H9 (cell line): ENCODE data around the gene PCDH18. TPM values are rescaled to one million over a fixed set of nuclear protein-coding genes. Genes with fewer than 3 reads are reported as not detected.

Experiments used
- DNase-seq: peaks from one replicate; pipeline ENCODE4 v3.0.0-alpha.2; 2017
- H2AFZ ChIP-seq: one replicate; pipeline ENCODE4 v1.6.1; 2013; ENCODE audit warnings: mild to moderate bottlenecking, low read length, control low read depth, moderate library complexity
- H2AK5ac ChIP-seq: 2 replicates; pipeline ENCODE4 v1.6.1; 2013; ENCODE audit warnings: low read length, control low read depth, mixed read lengths; ENCODE audit not compliant: insufficient read length
- H2BK120ac ChIP-seq: one replicate; pipeline ENCODE4 v1.6.1; 2013; ENCODE audit warnings: low read depth, mild to moderate bottlenecking, low read length, control low read depth, inconsistent platforms; ENCODE audit not compliant: poor library complexity, severe bottlenecking
- H2BK12ac ChIP-seq: 2 replicates; pipeline ENCODE4 v1.6.1; 2013; ENCODE audit warnings: low read length, control low read depth, mixed read lengths, low read depth; ENCODE audit not compliant: insufficient read length
- H2BK15ac ChIP-seq: 2 replicates; pipeline ENCODE4 v1.6.1; 2013; ENCODE audit warnings: low read depth, low read length, control low read depth
- H2BK20ac ChIP-seq: one replicate; pipeline ENCODE4 v1.6.1; 2013; ENCODE audit warnings: low read depth, mild to moderate bottlenecking, low read length, control low read depth, inconsistent platforms; ENCODE audit not compliant: poor library complexity, severe bottlenecking
- H2BK5ac ChIP-seq: 2 replicates; pipeline ENCODE4 v1.6.1; 2013; ENCODE audit warnings: low read length, control low read depth, mixed read lengths; ENCODE audit not compliant: insufficient read length
- H3K14ac ChIP-seq: 2 replicates; pipeline ENCODE4 v1.6.1; 2013; ENCODE audit warnings: low read length, control low read depth; ENCODE audit not compliant: insufficient read depth
- H3K18ac ChIP-seq: 2 replicates; pipeline ENCODE4 v1.6.1; 2013; ENCODE audit warnings: low read depth, mild to moderate bottlenecking, mixed read lengths, low read length, control low read depth; ENCODE audit not compliant: insufficient read length
- H3K23ac ChIP-seq: 2 replicates; pipeline ENCODE4 v1.6.1; 2013; ENCODE audit warnings: low read length, control low read depth, mixed read lengths, low read depth; ENCODE audit not compliant: insufficient read length
- H3K23me2 ChIP-seq: 2 replicates; pipeline ENCODE4 v1.6.1; 2013; ENCODE audit warnings: low read depth, mild to moderate bottlenecking, mixed read lengths, low read length, control low read depth; ENCODE audit not compliant: insufficient read length, poor library complexity, severe bottlenecking
- H3K27ac ChIP-seq: 2 replicates; pipeline ENCODE4 v1.5.1; 2013; ENCODE audit warnings: low read length, control low read depth, mixed read lengths, low read depth; ENCODE audit not compliant: insufficient read length
- H3K27me3 ChIP-seq: 2 replicates; pipeline ENCODE4 v1.6.1; 2013; ENCODE audit warnings: low read length, control low read depth, inconsistent platforms; ENCODE audit not compliant: insufficient read depth
- H3K4ac ChIP-seq: 2 replicates; pipeline ENCODE4 v1.6.1; 2013; ENCODE audit warnings: low read depth, mild to moderate bottlenecking, control low read depth, inconsistent platforms, low read length, moderate library complexity
- H3K4me1 ChIP-seq: 2 replicates; pipeline ENCODE4 v1.6.1; 2013; ENCODE audit warnings: low read length, control low read depth, inconsistent platforms; ENCODE audit not compliant: insufficient read depth
- H3K4me2 ChIP-seq: 2 replicates; pipeline ENCODE4 v1.6.1; 2013; ENCODE audit warnings: low read length, control low read depth, mixed read lengths; ENCODE audit not compliant: insufficient read length, insufficient read depth
- H3K56ac ChIP-seq: 2 replicates; pipeline ENCODE4 v1.6.1; 2013; ENCODE audit warnings: low read depth, mild to moderate bottlenecking, mixed read lengths, low read length, control low read depth; ENCODE audit not compliant: insufficient read length
- H3K79me1 ChIP-seq: 2 replicates; pipeline ENCODE4 v1.6.1; 2013; ENCODE audit warnings: low read depth, mild to moderate bottlenecking, moderate library complexity, low read length, control low read depth, inconsistent platforms; ENCODE audit not compliant: insufficient read depth, poor library complexity, severe bottlenecking
- H3K79me2 ChIP-seq: 2 replicates; pipeline ENCODE4 v1.6.1; 2013; ENCODE audit warnings: low read length, control low read depth, inconsistent platforms; ENCODE audit not compliant: insufficient read depth
- H3K9ac ChIP-seq: 2 replicates; pipeline ENCODE4 v1.6.1; 2013; ENCODE audit warnings: low read length, control low read depth, mixed read lengths; ENCODE audit not compliant: insufficient read length; ENCODE audit errors: extremely low read depth
- H3K9me3 ChIP-seq: one replicate; pipeline ENCODE4 v1.6.1; 2013; ENCODE audit warnings: low read depth, low read length, inconsistent platforms; ENCODE audit not compliant: control insufficient read depth
- H3T11ph ChIP-seq: one replicate; pipeline ENCODE4 v1.6.1; 2013; ENCODE audit warnings: mild to moderate bottlenecking, low read length, control low read depth, inconsistent platforms
- H4K20me1 ChIP-seq: one replicate; pipeline ENCODE4 v1.6.1; 2013; ENCODE audit not compliant: control insufficient read depth, insufficient read length, insufficient read depth
- H4K5ac ChIP-seq: 2 replicates; pipeline ENCODE4 v1.6.1; 2013; ENCODE audit warnings: low read depth, mild to moderate bottlenecking, mixed read lengths, low read length, control low read depth; ENCODE audit not compliant: insufficient read length
- H4K8ac ChIP-seq: replicated peaks from 2 replicates; pipeline ENCODE4 v1.6.1; 2013; ENCODE audit warnings: low read length, control low read depth, mixed read lengths, low read depth; ENCODE audit not compliant: insufficient read length
- H4K91ac ChIP-seq: 2 replicates; pipeline ENCODE4 v1.6.1; 2013; ENCODE audit warnings: low read depth, mild to moderate bottlenecking, moderate library complexity, mixed read lengths, low read length, control low read depth; ENCODE audit not compliant: insufficient read length
- H3K27ac Mint-ChIP-seq, 3 experiments: 2 replicates in 2 of 3; 3 replicates in 1 of 3; pipeline ENCODE4 v1.8.0; 2020 to 2021; ENCODE audit warnings: mixed read lengths in 3 of 3, mild to moderate bottlenecking in 1 of 3, moderate library complexity in 1 of 3
- H3K27me3 Mint-ChIP-seq: 2 replicates; pipeline ENCODE4 v1.8.0; 2021; ENCODE audit warnings: low read depth, mild to moderate bottlenecking, moderate library complexity, mixed read lengths
- H3K36me3 Mint-ChIP-seq, 3 experiments: 2 replicates in 2 of 3; 3 replicates in 1 of 3; pipeline ENCODE4 v1.8.0; 2020 to 2021; ENCODE audit warnings: low read depth in 3 of 3, mixed read lengths in 3 of 3; ENCODE audit not compliant: insufficient read depth in 1 of 3
- H3K4me1 Mint-ChIP-seq, 2 experiments: 2 replicates each; pipeline ENCODE4 v1.8.0; 2020; ENCODE audit warnings: mixed read lengths in 2 of 2
- H3K4me3 Mint-ChIP-seq, 2 experiments: 2 replicates in 1 of 2; 3 replicates in 1 of 2; pipeline ENCODE4 v1.8.0; 2020 to 2021; ENCODE audit warnings: mild to moderate bottlenecking in 2 of 2, mixed read lengths in 2 of 2, moderate library complexity in 1 of 2
- H3K9me3 Mint-ChIP-seq, 2 experiments: 2 replicates in 1 of 2; 3 replicates in 1 of 2; pipeline ENCODE4 v1.8.0; 2020; ENCODE audit warnings: mild to moderate bottlenecking in 2 of 2, mixed read lengths in 2 of 2, moderate library complexity in 1 of 2
- WGBS: extraction: QIAGEN DNeasy Blood & Tissue Kit; methylation state at CpG from one replicate; pipeline ENCODE4 v1.1.7; 2013; ENCODE audit warnings: missing lambda C conversion rate, low lambda C conversion rate, mixed read lengths; ENCODE audit not compliant: insufficient read length; ENCODE audit errors: extremely low coverage; 5-methylcytosine and 5-hydroxymethylcytosine counted together
- total RNA-seq: library from RNA; stranded (reverse); gene quantifications from 2 replicates; pipeline ENCODE4 v1.2.1, GENCODE V29; 2021
- TF ChIP-seq, protein P1 (sequence below): fragments of 200-600 bp; sonication (generic); conservative IDR thresholded peaks from 3 replicates; pipeline ENCODE4 v1.8.0; 2021; ENCODE audit warnings: antibody characterized with exemption, mild to moderate bottlenecking

The PCDH18 gene
- total RNA-seq, 1 experiment from 2014 or later, result 60.7 TPM

DNA sequence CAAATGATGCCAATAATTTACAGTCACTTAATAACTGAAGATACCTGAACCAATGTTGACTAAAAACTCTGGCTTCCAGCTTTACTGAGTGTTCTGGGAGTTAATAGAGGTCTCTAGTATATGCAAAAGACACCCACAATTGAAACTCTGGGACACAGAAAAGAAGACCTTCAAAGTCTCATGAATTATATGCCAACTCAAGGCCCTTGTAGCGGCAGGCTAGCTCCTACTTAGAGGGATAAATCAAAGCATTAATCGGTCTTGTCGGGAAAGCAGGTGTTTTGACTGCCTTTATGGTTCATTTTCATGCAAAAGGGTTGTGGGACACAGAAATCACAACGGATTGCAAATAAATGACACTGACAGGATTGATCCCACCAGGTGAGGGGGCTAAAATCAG lies 55.9 kb downstream of the PCDH18 start:
- H3K4me3 Mint-ChIP-seq, result no peak overlapping the region
- H4K91ac ChIP-seq, result no peak overlapping the region
- WGBS, result no CpG with 5 or more reads among the region's 4 CpGs
- H2BK15ac ChIP-seq, result no peak overlapping the region
- H3K9me3 Mint-ChIP-seq, result peaks cover 6 to 8% of the 10 kb centered on the region in 2 experiments; a peak in 4 of 5 replicates
- H3K56ac ChIP-seq, result no peak overlapping the region
- peaks cover 0 to 23% (median 7%) of the 10 kb centered on the region in 3 experiments; a peak in 6 of 7 replicates for H3K36me3 Mint-ChIP-seq
- H4K20me1 ChIP-seq, result no peaks in the 10 kb centered on the region
- no peak for DNase-seq
- H4K5ac ChIP-seq, result no peak overlapping the region
- no peak overlapping the region for H3K18ac ChIP-seq
- H3K79me1 ChIP-seq, result no peaks in the 10 kb centered on the region
- no peak overlapping the region for H3T11ph ChIP-seq
- H2BK20ac ChIP-seq, result no peak overlapping the region
- no peaks in the 10 kb centered on the region for H3K23me2 ChIP-seq
- TF ChIP-seq, protein P1, sequence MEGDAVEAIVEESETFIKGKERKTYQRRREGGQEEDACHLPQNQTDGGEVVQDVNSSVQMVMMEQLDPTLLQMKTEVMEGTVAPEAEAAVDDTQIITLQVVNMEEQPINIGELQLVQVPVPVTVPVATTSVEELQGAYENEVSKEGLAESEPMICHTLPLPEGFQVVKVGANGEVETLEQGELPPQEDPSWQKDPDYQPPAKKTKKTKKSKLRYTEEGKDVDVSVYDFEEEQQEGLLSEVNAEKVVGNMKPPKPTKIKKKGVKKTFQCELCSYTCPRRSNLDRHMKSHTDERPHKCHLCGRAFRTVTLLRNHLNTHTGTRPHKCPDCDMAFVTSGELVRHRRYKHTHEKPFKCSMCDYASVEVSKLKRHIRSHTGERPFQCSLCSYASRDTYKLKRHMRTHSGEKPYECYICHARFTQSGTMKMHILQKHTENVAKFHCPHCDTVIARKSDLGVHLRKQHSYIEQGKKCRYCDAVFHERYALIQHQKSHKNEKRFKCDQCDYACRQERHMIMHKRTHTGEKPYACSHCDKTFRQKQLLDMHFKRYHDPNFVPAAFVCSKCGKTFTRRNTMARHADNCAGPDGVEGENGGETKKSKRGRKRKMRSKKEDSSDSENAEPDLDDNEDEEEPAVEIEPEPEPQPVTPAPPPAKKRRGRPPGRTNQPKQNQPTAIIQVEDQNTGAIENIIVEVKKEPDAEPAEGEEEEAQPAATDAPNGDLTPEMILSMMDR, result no peak
- no peaks in the 10 kb centered on the region for H3K79me2 ChIP-seq
- H3K4me1 Mint-ChIP-seq, result peaks cover 7 to 10% of the 10 kb centered on the region in 2 experiments
- no peak overlapping the region for H2BK12ac ChIP-seq
- H3K27me3 ChIP-seq, result no peaks in the 10 kb centered on the region
- no peak overlapping the region for H3K4me2 ChIP-seq
- H3K27ac Mint-ChIP-seq, result no peak overlapping the region
- no peak overlapping the region for H2AK5ac ChIP-seq
- H3K4me1 ChIP-seq, result no peaks in the 10 kb centered on the region
- H3K4ac ChIP-seq, result no peak overlapping the region
- peaks cover 2% of the 10 kb centered on the region; the same call in 1 of the 2 replicates for H3K27me3 Mint-ChIP-seq
- H2BK120ac ChIP-seq, result no peak overlapping the region
- H3K9ac ChIP-seq, result no peak overlapping the region
- no peak overlapping the region for H2AFZ ChIP-seq
- H3K23ac ChIP-seq, result no peak overlapping the region
- H2BK5ac ChIP-seq, result no peak overlapping the region
- no peak overlapping the region for H3K14ac ChIP-seq
- peaks cover 9% of the 10 kb centered on the region for H3K9me3 ChIP-seq
- H4K8ac ChIP-seq, result no peak overlapping the region
- no peak overlapping the region for H3K27ac ChIP-seq
